HEK293T (cell line): Measurements from ENCODE around the gene LRRN1.

ENCODE experiments used
- CTCF ChIA-PET: fragments of 350-600 bp; formaldehyde crosslinking; extraction: SDS; loops from one replicate; lab custom pipeline; 2021; ENCODE audit warnings: antibody characterized with exemption, inconsistent platforms; lab: Yijun Ruan, JAX
- POLR2A ChIA-PET: fragments of 350-600 bp; formaldehyde crosslinking; extraction: SDS; loops from one replicate; lab custom pipeline; 2020; ENCODE audit warnings: antibody characterized with exemption, inconsistent platforms; lab: Yijun Ruan, JAX
- DNase-seq: peaks from one replicate; pipeline ENCODE4 v3.0.0; 2012; ENCODE audit warnings: mixed read lengths; ENCODE audit errors: extremely low spot score
- ARNT ChIP-seq: fragments of 450-650 bp; IDR thresholded peaks from 2 replicates; pipeline ENCODE4 v1.6.1; 2017; ENCODE audit warnings: mild to moderate bottlenecking
- BHLHE40 ChIP-seq: fragments of 450-650 bp; IDR thresholded peaks from 2 replicates; pipeline ENCODE4 v1.6.1; 2016; ENCODE audit warnings: mild to moderate bottlenecking, moderate library complexity, borderline replicate concordance
- CTBP1 ChIP-seq: fragments of 450-650 bp; IDR thresholded peaks from 2 replicates; pipeline ENCODE4 v1.6.1; 2016; ENCODE audit warnings: borderline replicate concordance
- ELF4 ChIP-seq: fragments of 450-650 bp; IDR thresholded peaks from 2 replicates; pipeline ENCODE4 v1.6.1; 2017; ENCODE audit warnings: antibody characterized with exemption
- FOXA1 ChIP-seq: fragments of 450-650 bp; IDR thresholded peaks from 2 replicates; pipeline ENCODE4 v1.6.1; 2016; ENCODE audit warnings: mild to moderate bottlenecking
- FOXK2 ChIP-seq: fragments of 450-650 bp; IDR thresholded peaks from 2 replicates; pipeline ENCODE4 v1.6.1; 2016; ENCODE audit warnings: mild to moderate bottlenecking
- FOXM1 ChIP-seq: fragments of 450-650 bp; IDR thresholded peaks from 2 replicates; pipeline ENCODE4 v1.6.1; 2017; ENCODE audit warnings: mild to moderate bottlenecking, borderline replicate concordance
- HDGF ChIP-seq: fragments of 450-650 bp; IDR thresholded peaks from 2 replicates; pipeline ENCODE4 v1.6.1; 2017; ENCODE audit warnings: antibody characterized with exemption, borderline replicate concordance
- L3MBTL2 ChIP-seq: fragments of 450-650 bp; conservative IDR thresholded peaks from 2 replicates; pipeline ENCODE4 v1.6.1; 2016; ENCODE audit warnings: mild to moderate bottlenecking
- LEF1 ChIP-seq: fragments of 450-650 bp; IDR thresholded peaks from 2 replicates; pipeline ENCODE4 v1.6.1; 2017; ENCODE audit warnings: mild to moderate bottlenecking, borderline replicate concordance
- NFRKB ChIP-seq: fragments of 450-650 bp; IDR thresholded peaks from 2 replicates; pipeline ENCODE4 v1.6.1; 2016; ENCODE audit warnings: mild to moderate bottlenecking, moderate library complexity
- PKNOX1 ChIP-seq: fragments of 450-650 bp; IDR thresholded peaks from 2 replicates; pipeline ENCODE4 v1.6.1; 2016
- SP1 ChIP-seq: fragments of 450-650 bp; IDR thresholded peaks from 2 replicates; pipeline ENCODE4 v1.6.1; 2017
- SUZ12 ChIP-seq: fragments of 450-650 bp; IDR thresholded peaks from 2 replicates; pipeline ENCODE4 v1.6.1; 2016; ENCODE audit warnings: mild to moderate bottlenecking
- TARDBP ChIP-seq: fragments of 450-650 bp; IDR thresholded peaks from 2 replicates; pipeline ENCODE4 v1.6.1; 2016
- ZNF384 ChIP-seq: fragments of 450-650 bp; IDR thresholded peaks from 2 replicates; pipeline ENCODE4 v1.6.1; 2016

Gene LRRN1

GRCh38 chr3:3802046-3802445 is 2.8 kb downstream of the LRRN1 start:
- POLR2A ChIA-PET: no interaction called here
- TF ChIP-seq FOXM1: no peak
- no peak for TF ChIP-seq SUZ12
- no peak for TF ChIP-seq FOXA1
- no peak for TF ChIP-seq PKNOX1
- TF ChIP-seq ELF4: no peak
- TF ChIP-seq ARNT: no peak
- TF ChIP-seq HDGF: no peak
- TF ChIP-seq FOXK2: no peak
- TF ChIP-seq TARDBP: no peak
- TF ChIP-seq BHLHE40: no peak
- no peak for TF ChIP-seq NFRKB
- TF ChIP-seq ZNF384: no peak
- TF ChIP-seq CTBP1: no peak
- no peak for TF ChIP-seq SP1
- no peak for TF ChIP-seq LEF1
- no peak for TF ChIP-seq L3MBTL2
- CTCF ChIA-PET: no interaction called here
- no peak for DNase-seq

DNA sequence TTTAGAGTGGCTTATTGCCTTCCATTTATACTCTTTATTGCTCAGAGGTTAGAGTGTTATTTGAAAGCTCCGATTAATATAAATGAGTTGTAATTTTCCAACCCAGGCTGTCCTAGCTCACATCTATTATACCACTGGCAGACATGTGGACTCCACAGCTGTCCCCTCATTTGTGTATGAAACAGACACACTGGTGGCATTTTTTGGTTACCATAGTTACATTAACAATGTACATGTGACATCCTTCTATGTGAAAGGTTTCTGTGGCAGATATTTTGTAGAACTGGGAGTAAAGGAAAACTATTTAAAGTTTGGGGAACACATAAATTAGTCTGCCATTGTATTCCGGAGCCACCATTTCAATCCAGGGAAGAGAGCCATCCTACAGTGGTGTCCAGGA is 5.3 kb downstream of the LRRN1 start:
- CTCF ChIA-PET: no interaction called here
- DNase-seq: no peak
- POLR2A ChIA-PET: no interaction called here
- TF ChIP-seq SUZ12 (no peak), LEF1 (no peak), ZNF384 (no peak), FOXM1 (no peak), PKNOX1 (no peak), ARNT (no peak), FOXA1 (no peak), TARDBP (no peak), ELF4 (no peak), BHLHE40 (no peak), HDGF (no peak), L3MBTL2 (no peak), SP1 (no peak)

DNA sequence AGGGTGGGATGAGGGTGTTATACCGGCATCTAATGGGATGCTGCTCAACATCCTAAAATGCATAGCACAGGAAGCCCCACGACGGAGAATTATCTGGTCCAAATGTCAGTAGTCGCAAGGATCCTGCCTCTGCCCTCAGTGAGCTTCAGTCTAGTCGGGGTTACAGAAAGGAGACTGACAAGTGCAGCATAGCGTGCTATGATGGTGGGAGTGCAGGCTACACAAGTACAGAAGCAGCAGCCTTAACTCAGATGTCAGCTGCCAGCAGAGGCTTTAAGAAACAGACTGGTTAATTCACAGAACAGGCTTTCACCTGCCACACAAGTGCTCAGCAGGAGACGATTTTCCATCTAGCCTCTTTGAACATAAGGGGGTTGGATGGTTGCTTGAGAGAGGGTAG is 6.9 kb downstream of the LRRN1 start:
- no peak for DNase-seq
- no peak for TF ChIP-seq HDGF
- no peak for TF ChIP-seq LEF1
- TF ChIP-seq SUZ12: no peak
- TF ChIP-seq TARDBP: no peak
- TF ChIP-seq FOXA1: no peak
- TF ChIP-seq FOXK2: no peak
- no peak for TF ChIP-seq ELF4
- TF ChIP-seq FOXM1: no peak
- TF ChIP-seq BHLHE40: no peak
- TF ChIP-seq ARNT: no peak
- no peak for TF ChIP-seq ZNF384
- TF ChIP-seq L3MBTL2: no peak
- no peak for TF ChIP-seq PKNOX1
- TF ChIP-seq SP1: no peak
- TF ChIP-seq CTBP1: no peak
- no peak for TF ChIP-seq NFRKB
- ChIA-PET CTCF (no interaction called here), POLR2A (no interaction called here)

- ChIA-PET POLR2A (no interaction called here), CTCF (no interaction called here)
- TF ChIP-seq L3MBTL2: no peak
- DNase-seq: no peak
These were observed 7.6 kb downstream of the LRRN1 start for GRCh38 chr3:3806856-3807255.

DNA sequence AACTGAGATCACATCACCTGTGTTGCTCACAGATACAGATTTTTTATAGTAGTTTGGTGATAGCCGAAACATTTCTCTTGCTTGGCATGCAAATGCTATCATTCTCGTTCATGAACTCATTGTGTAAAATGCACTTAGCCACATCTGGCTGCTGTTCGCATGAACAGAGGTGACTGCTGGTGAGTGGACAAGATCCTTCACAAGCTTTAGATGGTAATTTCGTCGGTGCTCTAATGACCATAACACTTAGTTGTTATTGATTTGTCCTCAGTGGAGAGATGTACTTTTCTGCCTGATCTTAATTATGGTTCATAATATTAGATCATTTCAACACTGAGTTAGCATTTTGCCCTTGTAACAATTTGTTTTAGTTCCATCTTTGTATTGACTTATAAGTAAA is 13.8 kb downstream of the LRRN1 start:
- TF ChIP-seq NFRKB (no peak), FOXM1 (no peak), SUZ12 (no peak), L3MBTL2 (no peak), ELF4 (no peak), FOXK2 (no peak), HDGF (no peak), ARNT (no peak), LEF1 (no peak), TARDBP (no peak), FOXA1 (no peak), SP1 (no peak), PKNOX1 (no peak), ZNF384 (no peak), BHLHE40 (no peak), CTBP1 (no peak)
- CTCF ChIA-PET: no interaction called here
- POLR2A ChIA-PET: no interaction called here
- no peak for DNase-seq

DNA sequence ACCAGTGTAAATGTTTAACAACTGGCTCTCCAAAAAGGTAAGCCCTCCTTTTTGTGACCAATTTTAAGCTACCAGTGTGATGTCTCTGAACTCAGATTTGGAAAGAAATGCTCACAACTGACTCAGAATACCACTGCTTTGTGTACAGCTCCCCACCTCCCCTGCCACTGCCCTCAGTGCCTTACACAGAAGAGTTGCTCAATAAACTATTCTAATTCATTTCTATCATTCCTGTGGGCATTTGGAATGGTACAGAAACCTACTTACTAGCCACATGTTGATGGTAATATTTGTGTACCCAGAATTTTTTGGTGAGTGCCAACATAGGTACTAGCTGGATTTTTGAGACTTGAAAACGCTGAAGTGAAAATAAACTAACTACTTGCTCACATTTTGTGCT is 16.0 kb downstream of the LRRN1 start:
- DNase-seq: no peak
- no peak for TF ChIP-seq LEF1
- TF ChIP-seq BHLHE40: no peak
- TF ChIP-seq FOXM1: no peak
- TF ChIP-seq TARDBP: no peak
- no peak for TF ChIP-seq ELF4
- no peak for TF ChIP-seq L3MBTL2
- TF ChIP-seq NFRKB: no peak
- no peak for TF ChIP-seq SP1
- TF ChIP-seq SUZ12: no peak
- no peak for TF ChIP-seq ZNF384
- no peak for TF ChIP-seq ARNT
- TF ChIP-seq CTBP1: no peak
- no peak for TF ChIP-seq FOXA1
- no peak for TF ChIP-seq HDGF
- TF ChIP-seq PKNOX1: no peak
- TF ChIP-seq FOXK2: no peak
- CTCF ChIA-PET: no interaction called here
- POLR2A ChIA-PET: no interaction called here
